Measurements from ENCODE around the gene MAP4K2.

The MAP4K2 gene

DNA sequence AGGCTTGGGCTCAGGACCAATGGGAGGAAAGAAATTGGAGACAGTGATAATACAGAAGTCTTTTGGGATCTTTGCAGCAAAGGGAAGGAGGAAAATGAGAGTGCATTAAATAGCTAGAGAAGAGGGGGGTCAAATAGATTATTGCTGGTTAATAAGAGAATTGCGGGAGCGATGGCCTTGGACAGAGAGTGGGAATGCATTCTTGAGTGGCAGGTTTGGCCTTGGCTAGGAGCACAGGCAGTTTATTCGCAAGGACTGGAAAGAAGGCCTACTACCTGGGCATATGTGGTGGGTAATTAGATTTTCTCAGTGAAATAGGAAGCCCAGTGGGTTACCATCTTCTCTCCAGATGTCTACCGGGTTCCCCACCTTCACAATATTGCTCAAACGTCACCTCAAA, 10.8 kb upstream of the MAP4K2 start:
- DNase-seq (ENCODE audit: low spot score) = no peak

DNA sequence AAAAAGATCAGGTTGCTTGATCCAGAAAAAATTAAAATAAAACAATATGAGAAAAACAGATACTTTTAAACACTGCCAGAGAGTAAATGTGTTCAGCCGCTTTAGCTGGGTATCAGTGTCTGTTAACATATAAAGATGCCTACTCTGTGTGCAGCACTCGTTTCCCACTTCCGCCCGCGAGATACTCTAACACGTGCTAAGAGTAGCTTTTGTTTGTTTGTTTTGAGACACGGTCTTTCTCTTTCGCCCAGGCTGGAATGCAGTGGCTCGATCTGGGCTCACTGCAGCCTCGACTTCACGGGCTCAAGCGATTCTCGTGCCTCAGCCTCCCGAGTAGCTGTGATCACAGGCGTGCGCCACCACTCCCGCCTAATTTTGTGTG, 7.9 kb upstream of the MAP4K2 start:
- DNase-seq (ENCODE audit: low spot score) = no peak

DNA sequence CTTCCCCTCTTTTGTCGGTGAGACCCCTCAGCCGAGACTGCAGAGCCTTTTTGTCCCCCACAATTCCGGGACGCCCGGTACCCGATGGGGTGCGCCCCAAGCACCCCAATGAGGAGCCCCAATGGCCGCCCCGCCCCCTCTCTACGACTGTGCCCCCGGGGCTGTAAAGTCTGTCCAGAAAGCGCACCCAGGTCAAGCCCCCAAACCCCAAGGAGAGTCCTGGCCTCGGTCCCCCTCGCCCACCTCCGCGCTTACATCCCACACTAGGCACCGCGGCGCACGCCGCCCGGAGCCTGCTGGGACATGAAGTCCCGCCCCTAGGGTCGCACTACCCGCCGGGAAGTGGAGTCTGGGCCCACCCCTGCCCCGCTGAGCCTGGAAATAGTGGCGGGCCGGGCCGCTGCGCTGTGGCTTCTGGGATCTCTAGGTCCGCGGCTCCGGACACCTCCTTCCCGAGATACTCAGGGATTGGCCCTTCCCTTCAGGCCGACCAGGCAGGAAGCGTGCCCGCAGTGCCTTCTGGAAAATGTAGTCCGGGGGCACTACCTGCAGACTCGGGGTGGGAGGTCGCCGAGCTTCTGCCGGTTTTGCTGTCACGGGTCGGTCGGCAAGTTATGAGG, 7.4 kb upstream of the MAP4K2 start, which contains the start of gene MEN1:
Gene MEN1, minus strand, starts transcription at position 281 of the 620 bp plus-strand sequence. CDS start 442 bp downstream, outside the sequence.
- DNase-seq (ENCODE audit: low spot score) = peak; percentile 70

- no peak for DNase-seq (ENCODE audit: low spot score)
Observed at GRCh38 chr11:64809781-64810241, 6.8 kb upstream of the MAP4K2 start.

- no peak for DNase-seq (ENCODE audit: low spot score)
Observed at GRCh38 chr11:64805481-64805880, 2.5 kb upstream of the MAP4K2 start.

DNA sequence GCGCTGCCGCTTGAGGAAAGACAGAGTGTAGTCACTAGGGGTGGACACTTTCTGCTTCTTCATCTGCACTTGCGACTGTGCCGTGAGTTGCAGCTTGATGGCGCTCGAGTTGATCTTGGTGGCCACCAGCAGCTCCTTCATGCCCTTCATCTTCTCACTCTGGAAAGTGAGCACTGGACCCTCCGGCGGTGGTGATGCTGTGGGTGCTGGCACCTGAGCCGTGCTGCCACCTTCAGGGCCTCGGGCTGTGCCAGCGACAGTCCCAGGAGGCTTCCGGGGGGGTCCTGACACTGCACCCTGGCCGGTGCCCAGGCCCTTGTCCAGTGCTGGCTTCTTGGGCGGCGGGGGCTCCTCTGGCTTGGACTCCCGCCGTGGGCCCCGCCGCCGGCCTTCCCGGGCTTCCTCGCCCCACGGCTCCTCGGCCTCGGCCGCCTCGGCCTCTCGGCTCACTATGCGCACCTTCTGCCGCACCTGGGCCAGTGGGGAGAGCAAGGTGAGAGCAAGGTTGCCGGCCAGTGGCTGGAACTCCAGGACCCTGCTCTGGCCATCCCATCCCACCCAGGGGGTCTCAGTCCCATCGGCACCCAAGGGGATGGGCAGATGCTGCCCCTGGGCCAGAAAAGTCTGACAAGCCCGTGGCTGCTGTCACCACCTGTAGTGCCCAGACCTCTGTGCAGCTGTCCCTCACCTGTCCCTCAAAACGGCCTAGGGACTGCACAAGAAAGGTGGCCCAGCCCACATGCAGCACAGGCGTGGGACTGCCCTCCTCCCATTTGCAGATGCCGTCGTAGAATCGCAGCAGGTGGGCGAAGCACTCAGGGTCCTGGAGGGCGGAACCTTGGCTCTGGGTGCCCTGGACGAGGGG, 1.6 kb upstream of the MAP4K2 start:
- DNase-seq (ENCODE audit: low spot score) = no peak

DNA sequence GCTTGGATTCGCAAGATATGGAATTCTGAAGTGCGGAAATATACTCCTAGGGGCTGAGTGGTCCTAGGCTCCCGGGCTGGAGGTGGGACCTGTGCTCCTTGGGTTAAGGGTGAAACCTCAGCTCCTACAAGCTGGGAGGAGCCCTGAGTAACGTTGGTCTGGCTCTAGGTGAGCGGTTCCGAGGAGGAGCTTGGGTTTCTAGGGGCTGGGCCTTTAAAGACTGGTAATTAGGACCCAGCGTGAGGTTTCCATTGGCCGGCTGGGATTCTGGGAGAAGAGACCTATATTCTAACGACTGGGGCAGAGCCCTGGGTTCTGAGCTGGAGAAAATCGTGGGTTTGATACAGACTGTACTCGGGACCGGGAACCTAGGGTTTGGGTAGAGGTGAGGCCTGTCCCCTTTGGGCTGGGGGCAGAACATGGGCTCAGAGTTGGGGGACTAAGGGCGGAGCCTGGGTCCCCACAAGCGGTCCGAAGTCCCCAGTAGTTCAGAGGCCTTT, 882 bp upstream of the MAP4K2 start:
- no peak for DNase-seq (ENCODE audit: low spot score)

GRCh38 chr11:64802370-64803157, 450 bp downstream of the MAP4K2 start:
- DNase-seq (ENCODE audit: low spot score) = no peak

GRCh38 chr11:64801561-64802369, 1.2 kb downstream of the MAP4K2 start:
- DNase-seq (ENCODE audit: low spot score) = no peak

DNA sequence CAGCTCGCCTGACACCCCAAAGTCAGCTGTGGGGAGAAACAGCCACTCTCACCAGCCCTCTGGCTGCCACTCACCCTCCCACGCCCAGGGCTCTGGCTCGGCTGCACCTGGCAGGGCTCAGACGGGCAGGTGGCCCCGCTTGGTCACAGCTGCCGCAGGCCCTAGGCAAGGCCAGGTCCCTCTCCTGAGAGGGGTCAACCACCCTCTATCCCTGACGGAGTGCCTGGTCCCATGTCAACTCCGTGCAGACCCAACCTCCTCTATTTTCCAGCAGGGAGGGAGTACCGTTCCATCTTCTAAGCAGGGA, 1.9 kb downstream of the MAP4K2 start:
- no peak for DNase-seq (ENCODE audit: low spot score)

- no peak for DNase-seq (ENCODE audit: low spot score)
Observed at GRCh38 chr11:64800303-64801157, 2.5 kb downstream of the MAP4K2 start.

GRCh38 chr11:64799623-64800302, 3.3 kb downstream of the MAP4K2 start:
- no peak for DNase-seq (ENCODE audit: low spot score)

DNA sequence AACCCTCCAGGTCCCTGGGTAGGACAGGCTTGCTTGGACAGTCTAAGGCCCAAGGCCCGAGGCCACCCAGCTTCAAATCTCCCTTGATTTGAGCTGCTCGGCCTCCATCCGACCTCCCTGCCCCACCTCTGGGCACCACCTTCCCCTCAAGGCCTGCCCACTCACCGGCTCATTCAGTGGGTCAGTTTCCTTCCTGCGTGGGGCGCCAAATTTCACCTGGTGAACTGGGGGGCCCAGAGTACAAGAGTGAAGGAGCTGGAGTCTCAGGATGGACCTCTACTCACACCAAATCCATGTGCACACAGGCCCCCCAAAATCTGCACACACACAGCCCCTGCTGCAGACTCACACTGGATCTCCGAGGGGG, 3.8 kb downstream of the MAP4K2 start:
- DNase-seq (ENCODE audit: low spot score) = no peak

DNA sequence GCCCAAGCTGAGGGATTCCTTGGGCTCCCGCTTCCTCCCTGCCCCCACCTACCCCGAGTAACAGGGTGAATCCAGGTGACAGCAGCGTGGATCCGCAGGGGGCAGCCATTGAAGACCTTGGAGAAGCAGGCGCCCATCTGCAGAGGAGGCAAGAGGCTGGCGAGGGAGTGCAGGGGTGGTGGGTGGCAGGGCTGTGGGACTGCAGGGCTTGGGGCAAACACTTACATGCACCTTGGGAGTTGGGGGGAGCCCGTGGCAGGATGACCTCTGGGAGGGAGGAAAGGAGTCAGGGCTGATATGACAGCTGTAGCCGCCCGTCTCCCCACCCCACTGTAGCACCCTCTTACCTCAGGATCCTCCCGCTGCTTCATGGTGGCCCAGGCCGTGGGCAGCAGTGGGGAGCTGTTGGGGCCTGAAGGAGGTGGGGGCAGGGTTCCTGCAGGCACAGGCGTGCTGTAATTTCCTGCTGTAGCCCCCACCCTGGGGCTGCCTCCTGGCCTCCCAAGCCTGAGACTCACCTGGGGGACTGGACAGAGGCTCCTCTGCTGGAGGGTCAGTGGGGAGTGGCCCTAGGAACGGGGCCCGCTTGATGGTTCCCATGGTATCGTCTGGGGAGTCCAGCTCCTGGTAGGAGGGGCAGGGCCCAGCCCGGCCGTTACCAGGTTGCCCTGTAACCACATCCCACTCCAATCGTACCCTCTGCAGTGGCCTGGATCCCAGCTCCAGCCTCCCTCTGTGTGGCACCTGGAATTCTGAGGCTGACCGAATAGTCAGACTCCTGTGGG, 6.1 kb downstream of the MAP4K2 start:
- DNase-seq (ENCODE audit: low spot score) = no peak

GRCh38 chr11:64796047-64796756, 6.8 kb downstream of the MAP4K2 start:
- DNase-seq (ENCODE audit: low spot score) = no peak

GRCh38 chr11:64794526-64794925, 8.5 kb downstream of the MAP4K2 start:
- no peak for DNase-seq (ENCODE audit: low spot score)

GRCh38 chr11:64793271-64794160, 9.5 kb downstream of the MAP4K2 start:
- DNase-seq (ENCODE audit: low spot score) = no peak

- DNase-seq (ENCODE audit: low spot score) = no peak
Observed at GRCh38 chr11:64792482-64792881, 10.5 kb downstream of the MAP4K2 start.

All from hematopoietic multipotent progenitor cell treated with erythropoietin and hydrocortisone succinate and interleukin-3 and kit ligand, for 15 days (in vitro differentiated cells).